ENCODE measurements around the gene UBE2K. TPM values are rescaled to one million over a fixed set of nuclear protein-coding genes. Genes with fewer than 3 reads are reported as not detected.

The UBE2K gene, protein sequence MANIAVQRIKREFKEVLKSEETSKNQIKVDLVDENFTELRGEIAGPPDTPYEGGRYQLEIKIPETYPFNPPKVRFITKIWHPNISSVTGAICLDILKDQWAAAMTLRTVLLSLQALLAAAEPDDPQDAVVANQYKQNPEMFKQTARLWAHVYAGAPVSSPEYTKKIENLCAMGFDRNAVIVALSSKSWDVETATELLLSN
- total RNA-seq, result 100 to 1,000 TPM in 1 of 5 donors, 10 to 100 TPM in 3, 1 to 10 TPM in 1; 7.0 to 187 (median 68.3) TPM
- 10 to 100 TPM; 23.8 to 30.1 (median 24.1) TPM for polyA plus RNA-seq
- long read RNA-seq, donor 1, full-length matches to known transcripts, result 14 of 25 reads
- long read RNA-seq, donor 1, partial matches to known transcripts, result 11 of 25 reads
- long read RNA-seq, donor 1, other reads (novel, unspliced or antisense), result 0 of 25 reads
- long read RNA-seq, donor 2, full-length matches to known transcripts, result 12 of 20 reads
- long read RNA-seq, donor 2, partial matches to known transcripts, result 8 of 20 reads
- long read RNA-seq, donor 2, other reads (novel, unspliced or antisense), result 0 of 20 reads
- long read RNA-seq, donor 3, full-length matches to known transcripts, result 9 of 17 reads
- long read RNA-seq, donor 3, partial matches to known transcripts, result 8 of 17 reads
- long read RNA-seq, donor 3, other reads (novel, unspliced or antisense), result 0 of 17 reads
- long read RNA-seq, donor 4, result 0 reads
- long read RNA-seq, donor 5, full-length matches to known transcripts, result 13 of 13 reads
- long read RNA-seq, donor 5, partial matches to known transcripts, result 0 of 13 reads
- long read RNA-seq, donor 5, other reads (novel, unspliced or antisense), result 0 of 13 reads
- long read RNA-seq, donor 6, result 0 reads
- long read RNA-seq, donor 7, full-length matches to known transcripts, result 17 of 25 reads
- long read RNA-seq, donor 7, partial matches to known transcripts, result 8 of 25 reads
- long read RNA-seq, donor 7, other reads (novel, unspliced or antisense), result 0 of 25 reads
- long read RNA-seq, donor 8, full-length matches to known transcripts, result 26 of 34 reads
- long read RNA-seq, donor 8, partial matches to known transcripts, result 8 of 34 reads
- long read RNA-seq, donor 8, other reads (novel, unspliced or antisense), result 0 of 34 reads
- long read RNA-seq, donor 9, full-length matches to known transcripts, result 12 of 12 reads
- long read RNA-seq, donor 9, partial matches to known transcripts, result 0 of 12 reads
- long read RNA-seq, donor 9, other reads (novel, unspliced or antisense), result 0 of 12 reads
- long read RNA-seq, donor 10, full-length matches to known transcripts, result 4 of 4 reads
- long read RNA-seq, donor 10, partial matches to known transcripts, result 0 of 4 reads
- long read RNA-seq, donor 10, other reads (novel, unspliced or antisense), result 0 of 4 reads

DNA sequence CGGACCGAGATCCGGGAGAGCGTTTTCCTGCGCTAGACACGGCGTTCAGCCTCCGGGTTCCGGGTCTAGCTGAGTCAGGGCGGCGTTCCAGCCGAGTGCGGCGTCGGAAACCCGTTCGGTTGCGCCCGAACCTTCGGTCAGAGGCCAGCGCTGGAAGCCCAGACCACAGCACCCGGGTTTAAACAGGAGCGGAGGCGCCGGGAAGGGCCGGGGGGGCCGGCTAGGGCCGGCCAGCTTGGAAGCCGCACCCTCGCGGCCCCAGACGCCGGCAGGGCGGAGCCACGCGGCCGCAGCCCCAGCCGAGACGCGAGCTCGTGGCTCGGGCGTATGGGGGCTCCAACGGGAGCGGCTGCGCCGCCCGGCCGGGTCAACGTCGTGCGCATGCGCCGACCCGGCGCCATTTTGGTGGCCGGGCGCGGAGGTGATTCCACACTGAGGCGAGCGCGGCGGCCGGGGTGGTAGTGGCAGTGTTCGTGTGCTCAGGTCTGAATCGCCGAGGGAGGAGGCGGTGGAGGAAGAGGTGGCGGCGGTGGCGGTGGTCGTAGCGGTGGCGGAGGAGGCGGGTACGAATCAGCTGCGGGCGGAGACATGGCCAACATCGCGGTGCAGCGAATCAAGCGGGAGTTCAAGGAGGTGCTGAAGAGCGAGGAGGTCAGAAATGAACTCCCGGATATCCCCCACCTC, at the start of gene UBE2K:
UBE2K (plus strand) TSS at position 397 of the 684 bp plus-strand sequence; CDS start at position 589, 192 bp downstream.
- peaks cover 6 to 7% (median 7%) of the 10 kb centered on the region in 4 donors for H3K36me3 ChIP-seq
- H3K4me3 ChIP-seq, result peak within 1 kb of the TSS; percentile 60 to 88 (median 82)
- intact Hi-C loops (cut with DNase I; ENCODE audit: low total_unique reads), result loop anchor here (5.0 kb wide), 1 partner anchor 279 kb away; the partner anchor contains the start of gene PDS5A
- H3K4me1 ChIP-seq, result peaks cover 24 to 55% (median 45%) of the 10 kb centered on the region in 4 donors
- H3K27ac ChIP-seq, result peak within 1 kb of the TSS; percentile 90 to 100 (median 96)
- no peaks in the 10 kb centered on the region for H3K27me3 ChIP-seq
- peak; percentile 92 to 97 for DNase-seq
- WGBS, 5 donors, result 0 to 1% (median 0%) methylated on average over 41 to 84 of the region's 84 CpGs
- H3K9me3 ChIP-seq, result no peaks in the 10 kb centered on the region
- TF ChIP-seq POLR2AphosphoS5 (IDR thresholded peaks at IDR 0.05), result peak; percentile 70 to 87 (median 72)
- TF ChIP-seq EP300 (IDR thresholded peaks at IDR 0.05), result no peak
- TF ChIP-seq, protein P1, sequence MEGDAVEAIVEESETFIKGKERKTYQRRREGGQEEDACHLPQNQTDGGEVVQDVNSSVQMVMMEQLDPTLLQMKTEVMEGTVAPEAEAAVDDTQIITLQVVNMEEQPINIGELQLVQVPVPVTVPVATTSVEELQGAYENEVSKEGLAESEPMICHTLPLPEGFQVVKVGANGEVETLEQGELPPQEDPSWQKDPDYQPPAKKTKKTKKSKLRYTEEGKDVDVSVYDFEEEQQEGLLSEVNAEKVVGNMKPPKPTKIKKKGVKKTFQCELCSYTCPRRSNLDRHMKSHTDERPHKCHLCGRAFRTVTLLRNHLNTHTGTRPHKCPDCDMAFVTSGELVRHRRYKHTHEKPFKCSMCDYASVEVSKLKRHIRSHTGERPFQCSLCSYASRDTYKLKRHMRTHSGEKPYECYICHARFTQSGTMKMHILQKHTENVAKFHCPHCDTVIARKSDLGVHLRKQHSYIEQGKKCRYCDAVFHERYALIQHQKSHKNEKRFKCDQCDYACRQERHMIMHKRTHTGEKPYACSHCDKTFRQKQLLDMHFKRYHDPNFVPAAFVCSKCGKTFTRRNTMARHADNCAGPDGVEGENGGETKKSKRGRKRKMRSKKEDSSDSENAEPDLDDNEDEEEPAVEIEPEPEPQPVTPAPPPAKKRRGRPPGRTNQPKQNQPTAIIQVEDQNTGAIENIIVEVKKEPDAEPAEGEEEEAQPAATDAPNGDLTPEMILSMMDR (IDR thresholded peaks at IDR 0.05), result no peak
- TF ChIP-seq POLR2A (IDR thresholded peaks at IDR 0.05), result peak in 1 of 4 donors; percentile 52

DNA sequence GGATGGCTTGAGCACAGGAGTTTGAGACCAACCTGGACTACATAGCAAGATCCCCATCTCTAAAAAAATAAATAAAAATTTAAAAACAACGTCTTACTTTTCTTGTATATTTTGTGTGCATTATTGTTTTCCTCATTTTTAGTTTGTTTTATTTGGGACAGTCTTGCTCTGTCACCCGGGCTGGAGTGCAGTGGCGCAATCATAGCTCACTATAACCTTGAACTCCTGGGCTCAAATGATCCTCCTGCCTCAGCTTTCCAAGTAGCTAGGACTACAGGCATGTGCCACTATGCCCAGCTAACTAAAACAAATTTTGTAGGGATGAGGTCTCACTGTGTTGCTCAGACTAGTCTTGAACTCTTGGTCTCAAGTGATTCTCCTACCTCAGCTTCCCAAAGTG, 49.7 kb upstream of the UBE2K start:
- H3K4me3 ChIP-seq, result no peak overlapping the region
- WGBS, 5 donors, result 93 to 95% (median 94%) methylated on average over 3 of the region's 3 CpGs

DNA sequence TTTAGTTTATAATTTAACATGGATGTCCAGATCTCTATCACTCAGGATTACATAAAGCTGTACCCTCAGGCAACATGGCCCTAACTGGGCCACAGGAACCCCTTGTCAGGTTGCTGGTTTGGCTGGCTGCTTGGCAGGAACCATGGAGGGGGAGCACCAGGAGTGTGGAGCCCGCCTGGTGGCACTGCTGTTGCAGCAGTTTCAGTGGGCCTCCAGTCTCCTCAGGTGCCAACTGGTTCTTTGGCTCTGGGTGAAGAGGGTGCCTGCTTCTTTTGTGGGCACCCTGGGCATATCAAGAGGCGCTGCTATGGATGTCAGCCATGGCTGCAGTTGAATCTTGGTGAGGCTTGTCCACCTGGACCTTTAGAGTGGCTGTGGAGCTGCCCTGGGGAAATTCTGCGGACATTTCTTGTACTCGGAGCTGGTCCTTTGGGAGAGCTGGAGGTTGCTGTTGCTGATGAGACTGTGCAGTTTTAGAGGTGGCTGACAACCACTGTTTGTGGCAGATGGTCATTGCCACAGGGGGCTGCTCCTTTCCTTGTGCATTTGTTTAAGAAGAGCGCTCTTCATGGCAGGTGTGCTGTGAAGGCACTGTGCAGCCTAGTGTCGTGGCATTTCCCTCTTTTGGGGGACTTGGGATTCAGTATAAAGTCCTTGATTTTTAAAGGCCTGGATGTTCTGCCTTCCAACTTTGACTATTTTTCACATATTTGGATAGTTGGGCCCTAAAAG, 48.9 kb upstream of the UBE2K start:
- H3K9me3 ChIP-seq, result no peaks in the 10 kb centered on the region
- TF ChIP-seq POLR2AphosphoS5 (IDR thresholded peaks at IDR 0.05) (no peak), EP300 (IDR thresholded peaks at IDR 0.05) (no peak), POLR2A (IDR thresholded peaks at IDR 0.05) (no peak)
- TF ChIP-seq, protein P1 (IDR thresholded peaks at IDR 0.05), result no peak
- H3K4me3 ChIP-seq, result no peak overlapping the region
- intact Hi-C loops (cut with DNase I; ENCODE audit: low total_unique reads), result no loop called here
- no peaks in the 10 kb centered on the region for H3K4me1 ChIP-seq
- WGBS, 5 donors, result 90 to 95% (median 94%) methylated on average over 5 to 6 of the region's 6 CpGs
- no peak overlapping the region for H3K27ac ChIP-seq
- no peaks in the 10 kb centered on the region for H3K27me3 ChIP-seq
- DNase-seq, result no peak
- no peaks in the 10 kb centered on the region for H3K36me3 ChIP-seq

More for the DNA sequence above, 49.7 kb upstream of the UBE2K start:
- TF ChIP-seq POLR2A (IDR thresholded peaks at IDR 0.05), result no peak
- TF ChIP-seq, protein P1 (IDR thresholded peaks at IDR 0.05), result no peak
- TF ChIP-seq POLR2AphosphoS5 (IDR thresholded peaks at IDR 0.05), result no peak
- TF ChIP-seq EP300 (IDR thresholded peaks at IDR 0.05), result no peak
- DNase-seq, result no peak
- Histone ChIP-seq H3K9me3 (no peaks in the 10 kb centered on the region), H3K27me3 (no peaks in the 10 kb centered on the region), H3K4me1 (no peaks in the 10 kb centered on the region), H3K27ac (no peak overlapping the region), H3K36me3 (no peaks in the 10 kb centered on the region)
- intact Hi-C loops (cut with DNase I; ENCODE audit: low total_unique reads), result no loop called here

Measured in stomach (tissue), 19 donors.